SK-N-MC (cell line): ENCODE measurements around the gene NPIPB8.
"Not testable (repeated sequence)": the region's sequence is repeated elsewhere in the genome, so short reads cannot be mapped to it uniquely, and the experiment has no call there.

Experiments
- DNase-seq: peaks from one replicate; pipeline ENCODE4 v3.0.0-alpha.2; 2011; ENCODE audit warnings: low read depth, low spot score
- H3K27ac ChIP-seq: fragments of 200-600 bp; sonication (generic); 2 replicates; pipeline ENCODE4 v1.5.1; 2016; ENCODE audit warnings: mixed run types
- H3K36me3 ChIP-seq: fragments of 200-600 bp; sonication (generic); 2 replicates; pipeline ENCODE4 v1.6.1; 2017; ENCODE audit warnings: antibody characterized with exemption, low read length, mixed read lengths; ENCODE audit not compliant: insufficient read depth
- H3K4me3 ChIP-seq: fragments of 200-600 bp; sonication (generic); 2 replicates; pipeline ENCODE4 v1.5.1; 2016
- H3K9ac ChIP-seq: fragments of 200-600 bp; sonication (generic); 2 replicates; pipeline ENCODE4 v1.8.0; 2017; ENCODE audit warnings: mixed run types, mixed read lengths; ENCODE audit not compliant: insufficient read length
- H3K9me3 ChIP-seq: fragments of 200-600 bp; sonication (generic); 2 replicates; pipeline ENCODE4 v1.6.1; 2017; ENCODE audit warnings: low read depth, mild to moderate bottlenecking, antibody characterized with exemption, low read length, moderate library complexity, mixed read lengths

NPIPB8 gene

GRCh38 chr16:28689425-28689824 lies 51.6 kb downstream of the NPIPB8 start:
- not testable (repeated sequence) for H3K36me3 ChIP-seq

GRCh38 chr16:28691722-28692121 lies 53.9 kb downstream of the NPIPB8 start:
- not testable (repeated sequence) for H3K9me3 ChIP-seq, DNase-seq, H3K36me3 ChIP-seq, H3K9ac ChIP-seq, H3K4me3 ChIP-seq, H3K27ac ChIP-seq

More at GRCh38 chr16:28689425-28689824, 51.6 kb downstream of the NPIPB8 start:
- H3K9ac ChIP-seq, H3K27ac ChIP-seq, H3K4me3 ChIP-seq, H3K9me3 ChIP-seq, DNase-seq: not testable (repeated sequence)

GRCh38 chr16:28693257-28693950 lies 55.5 kb downstream of the NPIPB8 start:
- H3K27ac ChIP-seq, H3K36me3 ChIP-seq, H3K9me3 ChIP-seq, H3K9ac ChIP-seq, H3K4me3 ChIP-seq, DNase-seq: not testable (repeated sequence)

- not testable (repeated sequence) for DNase-seq, H3K9ac ChIP-seq, H3K36me3 ChIP-seq, H3K4me3 ChIP-seq, H3K9me3 ChIP-seq, H3K27ac ChIP-seq
Measured at GRCh38 chr16:28699792-28700191, 61.9 kb downstream of the NPIPB8 start.

- not testable (repeated sequence) for H3K36me3 ChIP-seq, H3K27ac ChIP-seq, H3K9me3 ChIP-seq, H3K9ac ChIP-seq, DNase-seq, H3K4me3 ChIP-seq
Measured at GRCh38 chr16:28700349-28700748, 62.5 kb downstream of the NPIPB8 start.

- H3K9ac ChIP-seq, H3K4me3 ChIP-seq, H3K36me3 ChIP-seq, H3K27ac ChIP-seq, H3K9me3 ChIP-seq, DNase-seq: not testable (repeated sequence)
Measured at GRCh38 chr16:28701384-28701783, 63.5 kb downstream of the NPIPB8 start.

- not testable (repeated sequence) for H3K9me3 ChIP-seq, H3K9ac ChIP-seq, H3K27ac ChIP-seq, H3K4me3 ChIP-seq, H3K36me3 ChIP-seq, DNase-seq
Measured at GRCh38 chr16:28704246-28704645, 66.4 kb downstream of the NPIPB8 start.
